D721Med (cell line): ENCODE results near the gene NDUFA13.

Experiments
- DNase-seq: peaks from one replicate; pipeline ENCODE4 v3.0.0; 2011; ENCODE audit warnings: low spot score; ENCODE audit not compliant: insufficient read length
- FAIRE-seq: peaks from 2 replicates; lab custom pipeline; 2011; peaks lifted over from hg19 to GRCh38; lab: Jason Lieb, UNC
- CTCF ChIP-seq: IDR thresholded peaks from 2 replicates; pipeline ENCODE4 v1.5.1; 2012; ENCODE audit warnings: mild to moderate bottlenecking, control low read depth; ENCODE audit not compliant: insufficient read depth; ENCODE audit errors: missing control alignments

Gene NDUFA13

GRCh38 chr19:19545707-19546106 is 29.7 kb downstream of the NDUFA13 start:
- no peak for DNase-seq
- no peak for TF ChIP-seq CTCF
- no peak for FAIRE-seq

GRCh38 chr19:19546751-19547162 is 30.7 kb downstream of the NDUFA13 start:
- no peak for TF ChIP-seq CTCF
- FAIRE-seq (no peak), DNase-seq (no peak)

- DNase-seq (no peak), FAIRE-seq (no peak)
- no peak for TF ChIP-seq CTCF
Measured at GRCh38 chr19:19547674-19548336, 31.8 kb downstream of the NDUFA13 start.

- no peak for TF ChIP-seq CTCF
- no peak for DNase-seq
- FAIRE-seq, result no peak
Measured at GRCh38 chr19:19548915-19549759, 33.1 kb downstream of the NDUFA13 start.

- no peak for FAIRE-seq
- DNase-seq, result no peak
- no peak for TF ChIP-seq CTCF
Measured at GRCh38 chr19:19549804-19550464, 33.9 kb downstream of the NDUFA13 start.

GRCh38 chr19:19550485-19550929 is 34.5 kb downstream of the NDUFA13 start:
- no peak for TF ChIP-seq CTCF
- no peak for FAIRE-seq
- DNase-seq, result no peak
